Uterus (tissue), 4 donors: ENCODE measurements around the gene COL5A1. TPM values are rescaled to one million over a fixed set of nuclear protein-coding genes. Genes with fewer than 3 reads are reported as not detected.
A peak's percentile ranks its signal among the peaks of the same experiment; 100 is the strongest.

Experiments used
- DNase-seq, 2 donors: peaks; one replicate each; pipeline ENCODE4 v3.0.0-alpha.2; 2019 to 2020
- H3K27ac ChIP-seq, 2 donors: fragments of 200-600 bp; sonication (generic); 1 replicate in 1 of 2; 2 replicates in 1 of 2; pipeline ENCODE4 v1.5.1; 2016 to 2018
- H3K27me3 ChIP-seq, 2 donors: fragments of 200-600 bp; sonication (generic); one replicate each; pipeline ENCODE4 v1.5.1; 2018 to 2019; ENCODE audit warnings: control low read depth in 1 of 2
- H3K36me3 ChIP-seq, 2 donors: fragments of 200-600 bp; sonication (generic); one replicate each; pipeline ENCODE4 v1.5.1; 2019; ENCODE audit warnings: control low read depth in 1 of 2
- H3K4me1 ChIP-seq, 2 donors: fragments of 200-600 bp; sonication (generic); one replicate each; pipeline ENCODE4 v1.5.1; 2018 to 2019; ENCODE audit warnings: control low read depth in 1 of 2
- H3K4me3 ChIP-seq, 2 donors: fragments of 200-600 bp; sonication (generic); 1 replicate in 1 of 2; 2 replicates in 1 of 2; pipeline ENCODE4 v1.5.1; 2018 to 2019; ENCODE audit warnings: mild to moderate bottlenecking in 1 of 2
- H3K9me3 ChIP-seq, 2 donors: fragments of 200-600 bp; sonication (generic); one replicate each; pipeline ENCODE4 v1.5.1; 2019; ENCODE audit warnings: control low read depth in 1 of 2
- POLR2A ChIP-seq, 2 donors: fragments of 450-650 bp; IDR thresholded peaks; one replicate each; pipeline ENCODE4 v1.6.1; 2016; ENCODE audit warnings: antibody characterized with exemption in 2 of 2, mild to moderate bottlenecking in 1 of 2, moderate library complexity in 1 of 2
- intact Hi-C: fragments of 100-400 bp; cut with DNase I; formaldehyde crosslinking; loops from one replicate; pipeline ENCODE4 v1.15.1; 2023; ENCODE audit warnings: low total_unique reads
- total RNA-seq, 4 donors: library from RNA; depleted of rRNA in 3 of 4; stranded (reverse); fragments of >200 nt in 3 of 4; gene quantifications; one replicate each; pipeline versions ENCODE4 v1.1.0 to v1.2.4, GENCODE V29; 2014 to 2023
- TF ChIP-seq, protein P1 (sequence below), 4 experiments: fragments of 200-600 bp in 2 of 4; fragments of 450-650 bp in 2 of 4; sonication (generic) in 2 of 4; IDR thresholded peaks; one replicate each; pipeline ENCODE4 v1.5.1; 2016 to 2019; ENCODE audit warnings: antibody characterized with exemption in 4 of 4, mild to moderate bottlenecking in 2 of 4, moderate library complexity in 1 of 4
- donor health status: DM: yes; HTN: yes; CAD: no.

The COL5A1 gene
- total RNA-seq, 4 donors from 2014 or later: 21.2 to 604 (median 129) TPM

DNA sequence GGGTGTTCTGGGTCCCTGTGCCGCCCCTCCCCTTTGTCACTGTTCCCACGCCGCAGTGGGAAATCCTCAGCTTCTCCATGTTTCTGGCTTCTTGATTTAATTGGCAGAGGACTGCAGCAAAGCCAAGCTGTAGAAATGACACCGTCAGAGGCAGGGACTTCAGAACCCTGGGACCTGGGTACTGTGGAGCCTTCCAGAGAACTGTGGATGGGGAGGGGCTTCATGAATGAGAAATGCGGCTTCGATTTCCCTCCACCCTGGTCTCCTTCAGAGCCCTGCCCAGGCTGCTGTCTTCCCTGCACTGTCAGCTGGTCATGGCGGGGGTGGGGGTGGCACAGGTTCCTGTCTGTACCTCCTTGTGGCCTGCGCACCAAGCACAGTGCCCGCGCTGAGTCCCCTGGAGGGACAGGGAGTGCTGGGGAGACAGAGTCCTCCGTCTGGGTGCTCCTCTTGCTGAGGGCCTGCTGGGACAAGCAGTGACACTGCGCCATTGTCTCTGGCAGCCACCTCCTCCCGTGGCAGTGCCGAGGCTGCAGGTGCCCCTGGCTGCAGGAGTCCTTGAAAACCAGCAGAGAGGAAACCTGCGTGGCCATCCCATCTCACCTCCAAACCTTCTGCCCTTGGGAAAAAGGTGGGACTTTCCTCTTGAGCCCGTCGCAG is 47.2 kb downstream of the COL5A1 start:
- Histone ChIP-seq H3K27me3 (no peaks in the 10 kb centered on the region), H3K4me3 (no peak overlapping the region), H3K36me3 (no peaks in the 10 kb centered on the region), H3K27ac (peak overlapping the region in 1 of 2 donors; percentile 50), H3K9me3 (no peaks in the 10 kb centered on the region), H3K4me1 (peaks cover 0 to 12% of the 10 kb centered on the region in 2 donors)
- no peak for DNase-seq
- TF ChIP-seq, protein P1, sequence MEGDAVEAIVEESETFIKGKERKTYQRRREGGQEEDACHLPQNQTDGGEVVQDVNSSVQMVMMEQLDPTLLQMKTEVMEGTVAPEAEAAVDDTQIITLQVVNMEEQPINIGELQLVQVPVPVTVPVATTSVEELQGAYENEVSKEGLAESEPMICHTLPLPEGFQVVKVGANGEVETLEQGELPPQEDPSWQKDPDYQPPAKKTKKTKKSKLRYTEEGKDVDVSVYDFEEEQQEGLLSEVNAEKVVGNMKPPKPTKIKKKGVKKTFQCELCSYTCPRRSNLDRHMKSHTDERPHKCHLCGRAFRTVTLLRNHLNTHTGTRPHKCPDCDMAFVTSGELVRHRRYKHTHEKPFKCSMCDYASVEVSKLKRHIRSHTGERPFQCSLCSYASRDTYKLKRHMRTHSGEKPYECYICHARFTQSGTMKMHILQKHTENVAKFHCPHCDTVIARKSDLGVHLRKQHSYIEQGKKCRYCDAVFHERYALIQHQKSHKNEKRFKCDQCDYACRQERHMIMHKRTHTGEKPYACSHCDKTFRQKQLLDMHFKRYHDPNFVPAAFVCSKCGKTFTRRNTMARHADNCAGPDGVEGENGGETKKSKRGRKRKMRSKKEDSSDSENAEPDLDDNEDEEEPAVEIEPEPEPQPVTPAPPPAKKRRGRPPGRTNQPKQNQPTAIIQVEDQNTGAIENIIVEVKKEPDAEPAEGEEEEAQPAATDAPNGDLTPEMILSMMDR (IDR thresholded peaks at IDR 0.05): no peak
- no peak for TF ChIP-seq POLR2A (IDR thresholded peaks at IDR 0.05)
- intact Hi-C loops: no loop called here

DNA sequence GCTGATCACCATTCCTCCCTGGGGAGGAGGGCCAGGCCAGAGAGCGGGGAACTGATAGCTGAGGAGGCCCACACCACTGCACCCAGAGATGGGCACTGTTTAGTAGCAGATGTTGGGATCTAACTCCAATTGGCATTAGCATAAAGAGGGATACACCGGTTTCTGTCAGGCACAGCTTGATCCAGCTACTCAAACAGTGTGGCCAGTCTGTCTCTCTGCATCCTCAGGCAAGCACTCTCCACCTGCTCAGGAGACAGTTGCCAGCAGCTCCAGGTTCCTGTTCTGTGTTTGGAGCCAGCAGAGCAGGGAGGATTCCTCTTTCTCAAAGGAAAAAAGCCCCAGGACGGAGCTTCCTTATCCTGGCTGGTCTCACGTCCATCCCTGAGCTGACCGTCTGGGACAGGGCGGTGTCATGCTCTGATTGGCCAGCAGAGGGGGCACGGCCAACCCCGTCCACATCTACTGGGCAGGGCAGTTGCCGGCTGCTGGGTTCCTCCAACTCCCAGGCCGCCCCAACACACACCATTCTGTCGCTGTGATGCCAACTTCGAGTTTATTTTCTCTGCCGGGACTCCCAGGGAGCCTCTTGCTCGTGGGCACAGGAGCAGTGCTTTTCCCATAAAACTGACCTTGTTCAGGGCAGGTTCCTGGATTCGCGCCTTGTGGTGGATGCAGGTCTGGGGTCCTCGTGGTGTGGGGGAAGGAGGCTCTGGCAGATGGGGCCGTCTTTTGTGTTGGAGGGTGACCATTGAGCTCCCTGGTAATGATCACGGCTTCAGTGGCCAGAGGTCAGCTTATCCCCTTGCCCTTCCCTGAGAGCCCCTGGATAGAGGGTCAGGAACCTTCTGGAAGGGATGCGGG is 47.9 kb downstream of the COL5A1 start:
- intact Hi-C loops: no loop called here
- Histone ChIP-seq H3K4me1 (peaks cover 0 to 12% of the 10 kb centered on the region in 2 donors), H3K27ac (peak overlapping the region; percentile 27 to 50)

GRCh38 chr9:134690301-134690751 is 48.7 kb downstream of the COL5A1 start:
- peaks cover 0 to 12% of the 10 kb centered on the region in 2 donors for H3K4me1 ChIP-seq
- DNase-seq: no peak
- H3K9me3 ChIP-seq: no peaks in the 10 kb centered on the region
- no peaks in the 10 kb centered on the region for H3K36me3 ChIP-seq
- intact Hi-C loops: no loop called here
- no peaks in the 10 kb centered on the region for H3K27me3 ChIP-seq
- no peak overlapping the region for H3K4me3 ChIP-seq
- peak overlapping the region; percentile 27 to 50 for H3K27ac ChIP-seq
- no peak for TF ChIP-seq POLR2A (IDR thresholded peaks at IDR 0.05)
- TF ChIP-seq, protein P1 (IDR thresholded peaks at IDR 0.05): no peak

More for the DNA sequence above, 47.9 kb downstream of the COL5A1 start:
- H3K36me3 ChIP-seq: no peaks in the 10 kb centered on the region
- peak; percentile 76 to 77 for DNase-seq
- H3K9me3 ChIP-seq: no peaks in the 10 kb centered on the region
- no peak for TF ChIP-seq POLR2A (IDR thresholded peaks at IDR 0.05)
- TF ChIP-seq, protein P1 (IDR thresholded peaks at IDR 0.05): peak; percentile 81 to 89 (median 84)
- H3K4me3 ChIP-seq: no peak overlapping the region
- no peaks in the 10 kb centered on the region for H3K27me3 ChIP-seq

GRCh38 chr9:134690946-134691694 is 49.5 kb downstream of the COL5A1 start:
- TF ChIP-seq, protein P1 (IDR thresholded peaks at IDR 0.05): no peak
- no peak for TF ChIP-seq POLR2A (IDR thresholded peaks at IDR 0.05)
- no peaks in the 10 kb centered on the region for H3K36me3 ChIP-seq
- H3K27me3 ChIP-seq: no peaks in the 10 kb centered on the region
- no peak for DNase-seq
- H3K27ac ChIP-seq: peak overlapping the region; percentile 36 to 50
- no peaks in the 10 kb centered on the region for H3K9me3 ChIP-seq
- intact Hi-C loops: no loop called here
- peaks cover 0 to 12% of the 10 kb centered on the region in 2 donors for H3K4me1 ChIP-seq
- H3K4me3 ChIP-seq: no peak overlapping the region
